GM18858 (cell line): ENCODE measurements around the gene RGS17.
"Not testable (repeated sequence)": the region's sequence is repeated elsewhere in the genome, so short reads cannot be mapped to it uniquely, and the experiment has no call there.

ENCODE experiments used
- ATAC-seq: cut with Tn5 transposase; IDR thresholded peaks from one replicate; pipeline ENCODE4 v1.9.1; 2021; ENCODE audit not compliant: unreplicated experiment

RGS17 gene

DNA sequence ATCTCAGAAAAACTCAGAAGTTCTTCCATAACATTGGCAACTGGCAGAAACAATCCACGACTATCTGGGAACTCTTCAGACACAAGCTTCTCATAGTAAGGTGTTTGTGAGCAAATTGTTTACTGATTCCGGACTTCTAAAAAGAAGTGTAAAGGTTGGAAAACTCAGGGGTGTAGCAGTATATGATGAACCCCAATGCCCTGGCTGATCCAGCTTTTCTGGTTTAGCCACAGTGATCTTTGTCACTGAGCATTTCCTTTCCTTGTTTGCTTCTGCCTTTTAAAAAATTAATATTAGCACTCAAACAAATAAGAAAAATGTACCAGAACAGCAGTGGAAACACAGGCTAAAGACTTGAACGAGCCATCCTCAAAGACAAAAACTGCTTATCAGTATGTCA lies 4.9 kb downstream of the RGS17 start:
- no peak for ATAC-seq

DNA sequence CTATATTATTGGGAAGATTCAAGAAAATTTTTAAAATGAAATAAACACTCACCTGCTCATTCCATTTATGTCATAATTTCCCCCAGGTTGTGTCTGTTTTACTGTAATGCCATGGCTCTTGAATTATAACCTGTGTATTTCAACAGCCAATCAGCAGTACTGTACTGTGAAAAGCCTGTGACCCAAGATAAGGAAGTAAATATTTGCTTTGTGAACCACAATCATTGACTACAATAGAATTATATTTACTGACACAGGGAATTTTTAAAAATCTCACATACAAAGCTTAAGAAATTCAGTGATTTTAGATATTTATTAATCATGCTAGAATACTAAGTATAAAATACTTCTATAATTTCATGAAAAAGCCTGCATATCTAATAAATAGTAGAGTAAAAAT lies 6.0 kb downstream of the RGS17 start:
- no peak for ATAC-seq

DNA sequence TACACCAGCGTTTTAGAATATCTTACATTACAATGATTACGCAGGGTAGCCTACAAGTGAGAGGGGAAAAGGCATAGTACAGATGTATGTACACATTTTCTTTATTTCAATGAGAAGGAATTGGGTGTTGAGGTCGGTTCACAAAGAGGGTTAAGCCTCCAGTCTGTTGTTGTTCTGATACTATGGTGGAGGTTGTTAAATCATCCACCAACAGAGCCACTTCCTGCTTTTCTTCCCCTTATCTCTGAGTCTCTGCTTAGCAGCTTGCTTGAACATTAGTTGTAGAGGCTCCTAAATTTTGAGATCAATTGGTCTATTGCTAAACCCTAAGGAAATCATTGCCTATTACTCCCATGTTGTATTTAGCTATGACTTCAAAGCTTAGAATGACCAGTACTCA lies 7.3 kb downstream of the RGS17 start:
- ATAC-seq, result no peak

DNA sequence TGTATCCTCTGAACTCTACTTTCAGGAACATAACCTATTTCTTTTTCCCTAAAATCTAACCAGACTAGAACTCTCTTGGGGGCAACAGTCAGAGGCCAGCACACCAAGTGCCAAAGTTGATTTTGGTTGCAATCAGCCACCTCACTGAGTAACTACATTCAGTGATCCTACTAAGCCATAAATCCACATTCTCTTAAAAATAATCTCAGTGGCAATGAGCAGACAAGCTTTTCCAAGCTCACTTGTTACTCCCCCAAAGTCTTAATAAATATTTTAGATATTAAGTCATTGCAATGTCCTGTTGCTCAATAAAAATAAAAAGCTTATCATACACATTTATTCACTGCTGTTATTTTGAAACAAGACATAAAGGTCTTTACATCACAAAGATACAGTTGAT lies 9.8 kb downstream of the RGS17 start:
- ATAC-seq, result no peak

DNA sequence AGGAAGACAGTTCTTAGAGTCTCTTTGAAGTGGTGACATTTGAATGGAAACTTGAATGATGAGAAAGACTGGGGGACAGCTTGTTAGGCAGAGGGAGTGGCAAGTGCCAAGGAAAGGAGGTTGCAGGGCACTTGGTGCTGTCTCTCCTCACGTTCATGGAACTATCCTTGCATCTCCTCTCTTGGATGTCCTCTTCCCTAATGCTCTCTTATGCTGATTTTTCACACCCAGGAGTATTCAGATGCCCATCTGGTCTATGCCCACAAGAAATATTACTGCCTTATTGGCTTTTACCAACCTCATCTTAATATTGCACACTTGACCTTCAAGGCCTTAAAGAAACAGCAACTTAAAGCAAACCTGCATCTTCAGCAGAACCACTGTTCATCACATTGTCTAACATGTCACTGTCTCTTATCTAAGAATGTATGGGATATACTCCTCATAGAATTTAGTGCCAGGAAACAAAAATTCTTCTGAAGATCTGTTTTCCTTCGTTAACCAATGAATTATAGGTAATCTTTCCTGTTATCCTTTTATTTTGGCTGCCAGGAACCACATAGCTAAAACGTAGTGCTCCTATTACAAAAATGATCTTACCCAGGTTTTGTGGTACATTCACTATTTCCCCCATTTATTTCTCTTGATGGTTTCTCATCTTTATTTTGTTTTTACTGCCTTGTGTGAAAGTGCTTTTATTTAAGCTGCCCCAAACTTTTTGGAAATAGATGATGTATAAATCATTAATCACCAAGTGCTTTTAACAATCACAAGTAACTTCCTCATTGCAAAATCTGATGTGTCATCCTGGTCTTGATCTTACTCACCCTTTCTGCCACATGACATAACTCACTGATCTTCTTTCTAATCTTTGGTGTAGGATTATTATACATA lies 12.8 kb downstream of the RGS17 start:
- ATAC-seq, result peak; percentile 99

DNA sequence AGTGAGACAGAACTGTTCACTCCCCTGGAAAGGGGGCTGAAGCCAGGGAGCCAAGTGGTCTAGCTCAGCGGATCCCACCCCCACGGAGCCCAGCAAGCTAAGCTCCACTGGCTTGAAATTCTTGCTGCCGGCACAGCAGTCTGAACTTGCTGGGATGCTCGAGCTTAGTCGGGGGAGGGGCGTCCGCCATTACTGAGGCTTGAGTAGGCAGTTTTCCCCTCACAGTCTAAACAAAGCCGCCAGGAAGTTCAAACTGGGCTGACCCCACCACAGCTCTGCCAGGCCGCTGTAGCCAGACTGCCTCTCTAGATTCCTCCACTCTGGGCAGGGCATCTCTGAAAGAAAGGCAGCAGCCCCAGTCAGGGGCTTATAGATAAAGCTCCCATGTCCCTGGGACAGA lies 20.0 kb downstream of the RGS17 start:
- ATAC-seq, result not testable (repeated sequence)

DNA sequence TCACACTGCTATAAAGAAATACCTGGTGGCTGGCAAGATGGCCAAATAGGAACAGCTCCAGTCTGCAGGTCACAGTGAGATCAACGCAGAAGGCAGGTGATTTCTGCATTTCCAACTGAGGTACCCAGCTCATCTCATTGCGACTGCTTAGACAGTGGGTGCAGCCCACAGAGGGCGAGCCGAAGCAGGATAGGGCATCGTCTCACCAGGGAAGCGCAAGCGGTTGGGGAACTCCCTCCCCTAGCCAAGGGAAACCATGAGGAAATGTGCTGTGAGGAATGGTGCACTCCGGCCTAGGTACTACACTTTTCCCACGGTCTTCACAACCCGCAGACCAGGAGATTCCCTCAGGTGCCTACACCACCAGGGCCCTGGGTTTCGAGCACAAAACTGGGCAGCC lies 20.5 kb downstream of the RGS17 start:
- ATAC-seq, result not testable (repeated sequence)

DNA sequence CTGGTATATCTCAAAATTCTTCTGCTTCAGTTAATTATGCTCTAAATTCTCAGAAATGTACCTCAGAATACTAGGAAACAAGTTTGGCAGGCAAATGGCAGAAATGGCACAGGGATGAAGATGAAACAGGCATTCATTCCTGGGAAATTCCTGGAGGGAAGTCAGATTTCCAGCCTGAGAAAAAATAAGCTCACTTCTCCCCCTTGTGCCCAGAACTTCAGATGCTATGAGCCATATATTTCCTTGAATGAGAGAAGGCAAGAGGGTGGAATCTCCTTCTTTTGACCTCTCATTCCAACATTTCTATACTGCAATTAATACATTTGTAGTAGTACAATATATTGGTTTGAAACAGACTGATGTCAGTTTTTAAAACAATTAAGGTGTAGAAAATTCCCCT lies 22.8 kb downstream of the RGS17 start:
- ATAC-seq, result no peak

DNA sequence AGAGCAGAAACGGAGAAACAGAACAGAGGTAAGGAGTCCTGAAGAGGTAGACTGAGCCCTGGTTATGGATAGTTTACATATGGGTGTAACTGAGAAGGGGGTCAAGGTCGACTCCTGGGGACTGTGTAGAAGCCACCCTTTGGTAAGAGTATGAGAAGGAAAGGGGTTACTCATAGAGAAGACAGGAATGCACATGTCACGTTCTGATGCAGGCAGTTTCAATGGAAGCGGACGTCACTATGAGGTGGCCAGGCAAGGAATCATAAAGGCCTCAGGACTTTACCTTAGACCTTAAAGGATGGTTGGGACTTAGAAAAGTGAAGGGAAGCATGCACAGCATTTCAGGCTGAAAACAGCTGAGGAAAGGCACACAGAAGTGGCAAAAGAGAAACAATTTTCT lies 25.1 kb downstream of the RGS17 start:
- ATAC-seq, result no peak

DNA sequence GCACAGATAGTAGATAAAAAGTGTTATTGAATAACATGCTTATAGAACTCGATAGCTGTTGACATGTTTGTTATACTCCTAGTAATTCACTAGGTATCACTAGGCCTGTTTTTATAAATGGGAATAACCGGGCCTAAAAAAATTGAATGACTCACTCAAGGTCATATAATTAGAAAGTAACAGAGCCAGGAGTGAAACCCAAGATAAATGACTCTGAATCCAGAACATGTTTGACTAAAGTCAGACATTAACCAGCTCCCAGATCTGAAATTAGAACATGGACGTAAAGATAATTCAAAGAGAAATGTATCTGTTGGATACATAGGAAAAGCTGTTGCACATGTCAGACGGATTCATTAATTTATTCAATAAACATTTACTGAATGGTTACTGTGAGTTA lies 26.9 kb downstream of the RGS17 start:
- ATAC-seq, result no peak

DNA sequence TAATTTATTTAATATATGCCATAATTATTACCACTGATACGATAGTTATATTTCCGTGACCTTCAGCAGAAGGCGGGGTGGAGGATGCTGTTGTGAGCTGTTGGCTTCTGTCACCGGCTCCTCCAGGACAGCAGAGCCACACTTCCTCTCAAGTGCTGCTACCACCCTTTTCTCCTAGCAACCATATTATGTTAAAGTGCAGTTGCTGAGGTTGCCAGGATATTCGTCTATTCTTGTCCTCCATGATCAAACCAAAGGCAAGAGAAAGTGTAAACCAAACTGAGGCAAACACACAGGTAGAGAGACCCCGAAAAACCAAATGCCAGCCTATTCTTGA lies 27.8 kb downstream of the RGS17 start:
- ATAC-seq, result no peak

DNA sequence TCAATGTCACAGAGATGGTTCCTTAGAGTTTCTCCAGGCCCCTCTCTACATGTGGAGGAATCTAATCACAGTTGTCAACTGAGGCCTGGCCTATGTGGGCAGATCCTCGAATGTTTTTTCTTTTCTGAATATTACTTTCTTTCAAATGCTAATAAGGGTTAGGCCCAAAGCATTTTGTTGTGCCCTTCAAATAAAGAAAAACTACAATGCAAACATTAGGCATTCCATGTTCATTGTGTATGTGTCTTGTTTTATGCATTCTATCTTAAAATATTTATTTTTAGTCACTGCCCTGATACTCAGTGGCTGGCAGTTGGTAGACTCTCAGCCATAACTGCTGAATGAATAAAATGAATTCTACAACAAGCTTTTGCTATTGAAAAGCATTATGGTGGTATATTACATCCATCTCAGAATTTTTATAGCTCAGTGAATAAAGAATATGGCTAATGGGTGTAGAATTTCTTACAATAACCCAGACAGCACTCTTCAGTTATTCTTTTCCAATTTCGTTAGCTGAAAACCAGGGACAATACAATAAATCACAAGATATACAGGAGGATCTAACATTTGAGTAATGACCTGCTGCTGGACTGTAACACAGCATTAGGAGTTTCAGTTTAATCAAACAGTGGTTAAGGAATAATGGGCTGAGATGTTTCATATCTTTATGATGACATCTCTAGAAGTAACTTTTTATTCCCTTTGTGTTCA lies 28.3 kb downstream of the RGS17 start:
- no peak for ATAC-seq

DNA sequence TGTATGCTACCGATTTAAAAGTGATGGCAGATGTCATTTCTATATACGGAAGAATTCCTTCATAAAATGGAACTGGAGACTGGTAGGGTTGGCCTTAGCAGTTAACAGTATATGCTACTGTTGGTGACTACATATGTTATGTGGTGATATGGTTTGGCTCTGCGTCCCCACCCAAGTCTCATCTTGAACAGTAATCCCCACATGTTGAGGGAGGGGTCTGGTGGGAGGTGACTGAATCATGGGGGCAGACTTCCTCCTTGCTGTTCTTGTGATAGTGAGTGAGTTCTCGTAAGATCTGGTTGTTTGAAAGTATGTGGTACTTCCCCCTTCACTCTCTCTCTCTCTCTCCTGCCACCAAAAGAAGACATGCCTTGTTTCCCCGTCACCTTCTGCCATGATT lies 29.6 kb downstream of the RGS17 start:
- ATAC-seq, result no peak

DNA sequence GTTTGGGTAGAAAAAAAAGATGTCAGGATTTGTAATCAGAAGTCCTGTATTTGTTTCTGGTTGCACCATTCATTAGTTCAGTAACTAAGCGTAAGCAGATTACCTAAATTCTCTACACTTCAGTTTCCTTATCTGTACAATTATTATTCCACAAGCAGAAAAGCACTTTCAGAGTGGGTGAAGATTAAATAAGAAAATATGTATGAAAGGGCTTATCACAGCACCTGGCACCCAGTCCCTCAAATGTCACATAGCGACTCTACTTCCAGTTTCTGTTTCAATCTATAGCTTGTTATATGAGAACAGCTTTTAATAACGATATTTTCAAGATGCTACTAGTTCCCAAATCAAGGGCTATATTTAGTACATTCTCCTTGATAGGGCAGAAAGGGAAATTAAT lies 31.4 kb downstream of the RGS17 start:
- ATAC-seq, result no peak

DNA sequence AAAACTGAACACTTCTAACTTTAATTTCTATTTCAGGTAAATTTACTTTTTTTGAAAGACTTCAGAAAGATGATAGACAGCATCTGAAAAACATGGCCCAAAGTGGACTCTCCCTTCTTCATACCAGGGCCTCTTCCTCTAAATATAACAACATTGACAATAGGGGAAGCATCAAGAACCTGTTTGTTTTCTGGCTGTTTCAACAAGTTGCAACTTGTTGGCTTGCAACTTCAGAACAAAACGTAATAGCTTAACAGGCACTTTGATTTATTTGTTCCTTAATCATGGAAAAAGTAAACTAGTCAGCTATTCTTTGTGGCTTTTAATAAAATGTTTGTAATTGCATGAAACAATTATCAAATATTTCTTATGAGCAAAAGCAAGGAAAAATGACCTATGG lies 34.3 kb downstream of the RGS17 start:
- ATAC-seq, result no peak

DNA sequence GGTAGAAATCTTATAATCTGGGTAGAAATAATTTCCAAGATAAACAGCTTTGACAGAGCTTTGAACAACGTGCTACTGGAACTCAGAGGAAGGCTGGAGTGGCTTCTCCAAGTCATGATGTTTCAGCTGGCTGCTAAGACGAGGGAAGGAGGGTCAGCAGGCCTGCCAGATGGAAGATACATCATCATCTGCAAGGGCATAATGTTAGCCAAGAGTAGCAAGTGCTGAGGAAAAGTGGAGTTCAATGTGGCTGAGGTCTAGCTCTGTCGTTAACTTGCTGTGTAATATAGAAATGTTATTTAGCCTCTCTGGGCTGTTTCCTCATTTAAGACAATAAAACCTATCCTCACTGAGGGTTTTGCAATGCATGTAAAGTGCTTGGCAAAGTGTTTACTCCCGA lies 35.1 kb downstream of the RGS17 start:
- ATAC-seq, result no peak

DNA sequence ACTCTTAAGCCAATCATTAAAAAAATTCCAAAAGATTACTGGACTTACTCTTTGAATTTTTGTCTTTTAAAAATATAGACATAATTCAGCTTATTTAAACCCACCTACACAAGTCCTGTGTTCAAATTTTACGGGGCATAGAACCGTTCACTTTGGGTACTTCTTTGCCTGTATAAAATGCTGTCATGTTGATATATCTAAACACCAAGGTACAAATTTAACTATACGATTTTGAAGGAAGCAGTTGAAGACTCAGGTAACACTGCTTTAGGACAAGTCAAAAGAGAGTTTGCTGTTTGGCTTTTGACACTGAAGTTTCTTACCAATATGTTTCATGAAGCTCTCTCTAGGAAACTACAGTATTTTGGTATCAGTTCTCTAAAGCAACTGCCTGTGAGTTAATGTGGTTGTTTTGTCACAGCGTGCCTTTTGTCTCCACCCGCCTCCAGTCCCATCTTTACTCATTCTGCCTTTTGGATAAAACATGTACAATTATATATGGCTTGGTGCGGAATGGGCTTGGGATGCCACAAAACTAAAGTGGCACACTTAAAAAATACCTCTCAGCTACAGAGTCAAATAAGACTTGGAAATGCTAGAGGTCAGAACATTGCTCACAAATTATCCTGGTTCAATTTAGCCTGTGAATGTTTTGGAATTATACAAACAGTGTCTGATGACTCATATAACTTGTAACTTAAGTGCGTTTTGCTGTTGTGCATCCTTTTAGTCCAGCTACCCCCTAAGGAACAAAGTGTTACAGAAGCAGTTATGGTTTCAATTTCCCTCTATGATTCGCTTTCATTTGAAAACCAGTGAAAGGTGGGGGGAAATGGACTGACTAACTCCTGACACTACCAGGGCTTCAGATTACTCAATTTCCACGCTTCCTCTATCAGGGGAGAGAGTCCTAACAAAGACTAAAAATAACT lies 38.7 kb downstream of the RGS17 start:
- ATAC-seq, result peak; percentile 81

DNA sequence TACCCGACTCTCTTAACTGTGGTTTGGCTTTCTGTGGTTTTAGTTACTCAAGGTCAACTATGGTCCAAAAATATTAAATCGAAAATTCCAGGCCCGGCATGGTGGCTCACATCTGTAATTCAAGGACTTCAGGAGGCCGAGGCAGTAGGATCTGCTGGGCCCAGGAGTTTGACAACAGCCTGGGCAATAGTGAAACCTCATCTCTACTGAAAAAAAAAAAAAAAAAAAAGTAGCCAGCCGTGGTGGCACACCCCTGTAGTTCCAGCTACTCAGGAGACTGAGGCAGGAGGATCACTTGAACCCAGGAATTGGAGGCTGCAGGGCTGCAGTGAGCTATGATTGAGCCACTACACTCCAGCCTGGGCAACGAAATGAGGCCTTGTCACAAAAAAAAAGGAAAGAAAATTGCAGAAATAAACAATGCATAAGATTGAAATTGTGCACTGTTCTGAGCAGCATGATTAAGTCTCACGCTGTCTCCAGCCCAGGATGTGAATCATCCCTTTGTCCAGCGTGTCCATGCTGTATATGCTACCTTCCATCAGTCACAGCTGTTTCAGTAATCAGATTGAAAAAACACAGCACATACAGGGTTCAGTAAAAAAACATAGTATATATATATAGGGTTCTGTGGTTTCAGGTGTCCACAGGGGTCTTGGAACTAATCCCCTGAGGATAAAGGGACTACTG lies 40.7 kb downstream of the RGS17 start:
- no peak for ATAC-seq

DNA sequence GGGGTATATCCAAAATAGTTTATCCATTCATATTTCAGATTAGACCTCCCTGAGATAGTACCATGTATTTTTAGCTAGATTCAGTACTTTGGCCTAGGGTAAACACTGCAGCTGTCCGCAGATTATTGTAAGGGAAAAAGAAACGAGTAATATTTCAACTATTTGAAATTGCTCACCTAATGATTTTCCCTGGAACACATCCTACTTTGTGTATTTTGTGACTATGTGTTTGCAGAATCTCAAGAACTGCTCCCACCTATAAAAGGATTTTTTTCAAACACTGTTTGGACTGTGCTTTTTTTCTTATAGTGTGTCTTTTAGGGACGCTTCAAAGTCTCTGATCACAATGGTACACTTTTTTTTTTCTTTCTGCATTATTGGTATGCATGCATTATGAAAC lies 42.3 kb downstream of the RGS17 start:
- ATAC-seq, result no peak

DNA sequence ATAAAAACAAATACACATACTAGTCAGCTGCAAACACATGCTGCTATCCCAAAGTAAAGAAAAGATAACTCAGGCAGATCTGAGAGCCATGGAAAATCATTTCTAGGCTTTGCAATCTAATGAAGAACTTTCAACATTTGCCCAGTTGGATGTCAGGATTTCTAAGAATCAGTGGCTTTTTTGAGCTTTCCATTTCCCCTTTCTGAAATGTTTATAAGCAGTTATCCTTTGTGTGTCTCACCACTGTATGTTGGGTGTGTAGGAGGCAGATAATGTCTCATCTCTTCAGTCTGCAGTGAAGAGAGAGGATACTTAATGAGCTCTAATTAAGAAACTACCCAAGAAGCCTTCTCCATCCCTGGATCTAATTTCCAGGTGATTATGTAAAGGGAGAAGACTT lies 43.6 kb downstream of the RGS17 start:
- no peak for ATAC-seq
